ENCODE results near the gene ELK3. TPM values are rescaled to one million over a fixed set of nuclear protein-coding genes. Genes with fewer than 3 reads are reported as not detected.

Gene ELK3
- total and polyA plus RNA-seq, 8 donors, result 2.9 to 12.9 (median 6.1) TPM

- TF ChIP-seq, protein P1, sequence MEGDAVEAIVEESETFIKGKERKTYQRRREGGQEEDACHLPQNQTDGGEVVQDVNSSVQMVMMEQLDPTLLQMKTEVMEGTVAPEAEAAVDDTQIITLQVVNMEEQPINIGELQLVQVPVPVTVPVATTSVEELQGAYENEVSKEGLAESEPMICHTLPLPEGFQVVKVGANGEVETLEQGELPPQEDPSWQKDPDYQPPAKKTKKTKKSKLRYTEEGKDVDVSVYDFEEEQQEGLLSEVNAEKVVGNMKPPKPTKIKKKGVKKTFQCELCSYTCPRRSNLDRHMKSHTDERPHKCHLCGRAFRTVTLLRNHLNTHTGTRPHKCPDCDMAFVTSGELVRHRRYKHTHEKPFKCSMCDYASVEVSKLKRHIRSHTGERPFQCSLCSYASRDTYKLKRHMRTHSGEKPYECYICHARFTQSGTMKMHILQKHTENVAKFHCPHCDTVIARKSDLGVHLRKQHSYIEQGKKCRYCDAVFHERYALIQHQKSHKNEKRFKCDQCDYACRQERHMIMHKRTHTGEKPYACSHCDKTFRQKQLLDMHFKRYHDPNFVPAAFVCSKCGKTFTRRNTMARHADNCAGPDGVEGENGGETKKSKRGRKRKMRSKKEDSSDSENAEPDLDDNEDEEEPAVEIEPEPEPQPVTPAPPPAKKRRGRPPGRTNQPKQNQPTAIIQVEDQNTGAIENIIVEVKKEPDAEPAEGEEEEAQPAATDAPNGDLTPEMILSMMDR (IDR thresholded peaks at IDR 0.05), result no peak
- FAIRE-seq (no peak), DNase-seq (no peak), ATAC-seq (no peak)
- Histone ChIP-seq H3K4me1 (no peaks in the 10 kb centered on the region), H3K27ac (peak overlapping the region in 2 of 4 donors; percentile 10 to 28), H3K27me3 (no peaks in the 10 kb centered on the region), H3K9me3 (no peaks in the 10 kb centered on the region), H3K36me3 (no peaks in the 10 kb centered on the region), H3K4me3 (no peak overlapping the region)
- intact Hi-C loops (cut with DNase I), result no loop called here
- WGBS, 2 donors, result 91 to 92% methylated on average over 7 of the region's 7 CpGs
Measured at GRCh38 chr12:96237035-96237434, 42.9 kb downstream of the ELK3 start.

DNA sequence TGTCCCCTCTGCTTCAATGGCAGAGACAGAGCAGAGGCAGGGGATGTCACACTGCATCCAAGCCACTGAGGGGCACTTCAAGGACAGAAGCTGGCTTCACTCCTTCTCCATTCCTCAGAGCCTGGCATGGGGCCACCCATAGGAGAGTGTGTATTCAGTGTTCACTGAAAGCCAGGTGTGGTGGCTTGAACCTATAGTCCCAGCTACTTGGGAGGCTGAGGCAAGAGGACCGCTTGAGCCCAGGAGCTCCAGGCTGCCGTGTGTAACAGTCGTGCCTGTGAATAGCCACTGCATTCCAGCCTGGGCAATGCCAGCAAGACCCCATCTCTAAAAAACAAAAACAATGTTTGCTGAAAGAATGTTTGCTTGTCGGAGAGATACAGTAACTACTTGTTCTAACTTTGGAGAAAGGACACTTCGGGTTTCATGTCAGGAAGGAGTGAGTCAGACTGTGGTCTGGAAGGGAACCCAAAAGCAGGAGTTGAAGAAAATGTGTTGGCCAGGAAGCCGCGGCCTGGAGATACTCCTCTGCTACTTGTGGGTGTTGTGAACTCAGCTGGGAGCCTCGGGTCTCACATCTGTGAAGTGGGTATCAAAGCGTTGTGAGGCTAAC is 43.4 kb downstream of the ELK3 start:
- H3K36me3 ChIP-seq, result no peaks in the 10 kb centered on the region
- peak overlapping the region in 2 of 4 donors; percentile 10 to 28 for H3K27ac ChIP-seq
- no peak for FAIRE-seq
- TF ChIP-seq, protein P1 (IDR thresholded peaks at IDR 0.05), result no peak
- 79 to 82% methylated on average over 9 of the region's 9 CpGs for WGBS, 2 donors
- ATAC-seq, result peak in 3 of 4 donors; percentile 21 to 64 (median 34)
- H3K4me3 ChIP-seq, result no peak overlapping the region
- no peaks in the 10 kb centered on the region for H3K9me3 ChIP-seq
- intact Hi-C loops (cut with DNase I), result no loop called here
- no peaks in the 10 kb centered on the region for H3K4me1 ChIP-seq
- peak in 1 of 6 donors; percentile 32 for DNase-seq
- no peaks in the 10 kb centered on the region for H3K27me3 ChIP-seq

GRCh38 chr12:96238336-96239047 is 44.3 kb downstream of the ELK3 start:
- no peak for ATAC-seq
- H3K4me1 ChIP-seq, result no peaks in the 10 kb centered on the region

DNA sequence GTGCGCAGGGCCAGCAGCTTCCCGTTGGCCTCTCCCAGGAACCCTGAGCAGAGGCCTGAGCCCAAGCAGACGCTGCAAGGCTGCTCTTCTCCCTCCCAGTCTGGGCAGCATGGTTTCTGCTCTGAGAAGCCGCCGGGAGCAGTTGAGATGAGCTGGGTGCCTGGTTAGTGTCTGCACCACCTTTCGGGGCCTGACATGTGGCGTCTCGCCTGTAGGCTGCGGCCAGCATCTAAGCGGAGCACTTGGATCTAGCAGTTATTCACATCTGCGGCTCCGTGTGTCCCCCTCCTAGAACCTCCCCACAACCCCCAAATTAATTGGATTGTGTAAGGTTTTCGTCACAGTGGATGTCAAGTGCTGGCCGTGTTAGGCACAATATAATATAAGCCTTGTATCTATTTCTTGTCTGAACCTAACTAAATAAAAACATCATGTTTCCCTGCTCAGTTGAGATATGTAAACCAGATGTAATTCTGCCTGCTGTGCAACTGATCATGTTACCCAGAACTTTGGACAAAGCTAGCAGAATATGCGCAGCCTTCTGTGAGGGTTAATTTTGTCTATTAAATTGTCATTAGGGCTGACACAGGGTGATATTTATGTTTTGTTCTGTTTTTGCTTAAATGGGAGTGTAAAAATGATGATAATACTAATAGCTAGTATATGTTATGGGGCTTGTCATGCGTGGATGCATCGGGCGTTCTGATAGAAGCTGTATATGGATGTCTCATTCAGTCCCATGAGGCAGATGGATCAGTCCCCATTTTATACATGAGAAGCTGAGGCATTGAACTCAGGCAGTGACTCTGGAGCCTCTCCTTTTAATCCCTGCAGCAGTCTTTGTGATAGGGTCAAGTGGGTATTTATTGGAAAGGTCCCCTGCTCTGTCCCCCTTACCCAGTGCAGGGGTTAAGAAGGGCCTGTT is 45.8 kb downstream of the ELK3 start:
- no peaks in the 10 kb centered on the region for H3K4me1 ChIP-seq
- TF ChIP-seq, protein P1 (IDR thresholded peaks at IDR 0.05), result no peak
- no peak for FAIRE-seq
- 88 to 89% methylated on average over 18 of the region's 18 CpGs for WGBS, 2 donors
- no peaks in the 10 kb centered on the region for H3K9me3 ChIP-seq
- no peak for DNase-seq
- H3K27me3 ChIP-seq, result no peaks in the 10 kb centered on the region
- intact Hi-C loops (cut with DNase I), result no loop called here
- no peaks in the 10 kb centered on the region for H3K36me3 ChIP-seq
- H3K4me3 ChIP-seq, result no peak overlapping the region
- no peak for ATAC-seq
- no peak overlapping the region for H3K27ac ChIP-seq

More at GRCh38 chr12:96238336-96239047, 44.3 kb downstream of the ELK3 start:
- DNase-seq (no peak), FAIRE-seq (no peak)
- H3K9me3 ChIP-seq, result no peaks in the 10 kb centered on the region
- WGBS, 2 donors, result 77 to 82% methylated on average over 13 of the region's 13 CpGs
- H3K4me3 ChIP-seq, result no peak overlapping the region
- TF ChIP-seq, protein P1 (IDR thresholded peaks at IDR 0.05), result no peak
- no peaks in the 10 kb centered on the region for H3K36me3 ChIP-seq
- no peak overlapping the region for H3K27ac ChIP-seq
- intact Hi-C loops (cut with DNase I), result no loop called here
- no peaks in the 10 kb centered on the region for H3K27me3 ChIP-seq

All from pancreas (tissue), 10 donors.